Right lobe of liver (tissue), 4 donors: ENCODE data around the gene GLIS1.

Experiments used
- POLR2A ChIP-seq: fragments of 450-650 bp; IDR thresholded peaks from one replicate; pipeline ENCODE4 v1.6.1; 2017; ENCODE audit warnings: antibody characterized with exemption, mild to moderate bottlenecking
- TF ChIP-seq, protein P1 (sequence below), 4 donors: fragments of 200-600 bp in 3 of 4; fragments of 450-650 bp in 1 of 4; IDR thresholded peaks; one replicate each; pipeline versions ENCODE4 v1.5.1 to v1.8.0; 2016 to 2022; ENCODE audit warnings: antibody characterized with exemption in 4 of 4, mild to moderate bottlenecking in 2 of 4
- donor health status: DM: no; HTN: no; CAD: no.
- donor health status: DM: no; HTN: no; CAD: no.
- donor health status: DM: no; HTN: yes; CAD: no.

DNA sequence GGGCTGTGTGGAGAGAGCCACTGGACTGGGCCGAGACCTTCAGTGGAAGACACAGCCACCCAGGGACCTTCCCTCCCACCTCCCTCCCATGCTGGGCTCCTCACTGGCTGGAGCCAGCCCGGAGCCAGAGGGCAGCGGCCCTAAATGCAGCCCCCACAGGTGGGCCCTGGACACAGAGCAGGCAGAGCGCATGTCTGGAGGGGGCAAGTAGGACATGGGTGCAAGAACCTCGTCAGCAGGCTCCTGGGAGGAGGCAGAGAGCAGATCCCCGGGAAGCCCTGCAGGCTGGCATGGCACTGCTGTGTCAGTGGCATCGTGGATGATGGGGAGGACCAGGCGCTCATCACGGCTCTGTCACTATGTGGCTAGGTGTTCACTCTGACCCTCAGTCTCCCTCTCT lies 234.1 kb downstream of the GLIS1 start:
- no peak for TF ChIP-seq POLR2A
- TF ChIP-seq, protein P1, sequence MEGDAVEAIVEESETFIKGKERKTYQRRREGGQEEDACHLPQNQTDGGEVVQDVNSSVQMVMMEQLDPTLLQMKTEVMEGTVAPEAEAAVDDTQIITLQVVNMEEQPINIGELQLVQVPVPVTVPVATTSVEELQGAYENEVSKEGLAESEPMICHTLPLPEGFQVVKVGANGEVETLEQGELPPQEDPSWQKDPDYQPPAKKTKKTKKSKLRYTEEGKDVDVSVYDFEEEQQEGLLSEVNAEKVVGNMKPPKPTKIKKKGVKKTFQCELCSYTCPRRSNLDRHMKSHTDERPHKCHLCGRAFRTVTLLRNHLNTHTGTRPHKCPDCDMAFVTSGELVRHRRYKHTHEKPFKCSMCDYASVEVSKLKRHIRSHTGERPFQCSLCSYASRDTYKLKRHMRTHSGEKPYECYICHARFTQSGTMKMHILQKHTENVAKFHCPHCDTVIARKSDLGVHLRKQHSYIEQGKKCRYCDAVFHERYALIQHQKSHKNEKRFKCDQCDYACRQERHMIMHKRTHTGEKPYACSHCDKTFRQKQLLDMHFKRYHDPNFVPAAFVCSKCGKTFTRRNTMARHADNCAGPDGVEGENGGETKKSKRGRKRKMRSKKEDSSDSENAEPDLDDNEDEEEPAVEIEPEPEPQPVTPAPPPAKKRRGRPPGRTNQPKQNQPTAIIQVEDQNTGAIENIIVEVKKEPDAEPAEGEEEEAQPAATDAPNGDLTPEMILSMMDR (IDR thresholded peaks at IDR 0.05), result no peak
